AG10803 (cell line): ENCODE results near the gene PIK3R1.
A peak's percentile ranks its signal among the peaks of the same experiment; 100 is the strongest.

Experiments
- DNase-seq: peaks from one replicate; pipeline ENCODE4 v3.0.0; 2010; ENCODE audit warnings: low read depth
- H3K4me3 ChIP-seq: 2 replicates; pipeline ENCODE4 v1.5.1; 2011; ENCODE audit warnings: mild to moderate bottlenecking, low read length, control low read depth
- CTCF ChIP-seq: conservative IDR thresholded peaks from 2 replicates; pipeline ENCODE4 v1.5.1; 2011; ENCODE audit warnings: mild to moderate bottlenecking, low read length, control low read depth, inconsistent platforms

Gene PIK3R1

GRCh38 chr5:68332556-68332955 lies 117.0 kb downstream of the PIK3R1 start:
- H3K4me3 ChIP-seq: no peak overlapping the region
- no peak for TF ChIP-seq CTCF
- peak; percentile 11 for DNase-seq

DNA sequence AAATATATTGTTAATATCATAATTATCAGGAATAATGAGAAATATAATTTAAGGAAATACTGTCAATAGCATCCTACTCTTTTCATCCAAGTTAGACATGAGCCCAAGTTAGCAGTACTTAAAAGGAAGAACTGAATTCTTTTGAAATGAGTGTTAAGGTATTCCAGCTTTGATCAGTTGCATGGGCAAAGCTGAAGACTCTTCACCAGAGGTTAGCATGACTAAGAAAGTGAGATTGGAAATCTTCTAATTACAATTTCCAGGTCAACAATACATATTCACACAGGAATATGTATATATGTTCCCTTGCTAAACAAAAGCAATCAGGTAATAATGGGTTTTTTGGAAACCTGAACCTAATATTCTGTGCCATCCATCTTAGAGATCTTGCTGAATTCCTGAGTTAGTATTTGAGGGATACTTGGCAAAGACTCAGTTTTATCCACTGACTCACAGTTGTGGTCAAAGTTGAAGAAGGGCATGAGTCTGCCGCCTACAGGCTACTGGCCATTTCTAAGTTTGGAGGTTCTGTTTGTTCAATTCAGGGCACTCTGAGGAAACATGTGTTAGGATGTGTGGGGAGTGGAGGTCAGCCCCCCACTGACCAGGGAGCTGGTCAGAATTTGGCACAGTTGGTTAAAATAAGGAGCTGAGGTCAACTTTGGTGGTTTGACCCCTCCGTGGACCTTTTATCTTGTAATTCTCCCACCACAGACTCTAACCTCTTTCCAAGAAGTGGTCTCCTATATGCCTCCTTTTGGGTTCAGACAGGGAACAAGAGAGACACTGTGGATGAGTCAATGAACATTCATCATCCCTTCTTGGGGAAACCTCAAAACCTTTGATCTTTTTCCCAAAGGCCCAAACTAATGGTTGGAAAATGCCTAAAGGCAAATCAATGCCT lies 118.3 kb downstream of the PIK3R1 start:
- DNase-seq: peak; percentile 88
- peak; percentile 56 for TF ChIP-seq CTCF
- H3K4me3 ChIP-seq: no peak overlapping the region

DNA sequence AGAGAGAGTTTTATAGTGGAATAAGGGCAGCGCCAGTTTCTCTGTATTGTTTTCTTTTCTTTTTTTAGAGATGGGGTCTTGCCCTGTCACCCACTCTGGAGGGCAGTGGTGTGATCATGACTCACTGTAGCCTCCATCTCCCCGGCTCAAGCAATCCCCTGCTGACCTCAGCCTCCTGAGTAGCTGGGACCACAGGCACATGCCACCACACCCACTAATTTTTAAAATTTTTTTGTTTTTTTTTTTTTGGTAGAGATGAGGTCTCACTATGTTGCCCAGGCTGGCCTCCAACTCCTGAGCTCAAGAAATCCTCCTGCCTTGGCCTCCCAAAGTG lies 119.0 kb downstream of the PIK3R1 start:
- no peak for TF ChIP-seq CTCF
- no peak for DNase-seq
- no peak overlapping the region for H3K4me3 ChIP-seq

DNA sequence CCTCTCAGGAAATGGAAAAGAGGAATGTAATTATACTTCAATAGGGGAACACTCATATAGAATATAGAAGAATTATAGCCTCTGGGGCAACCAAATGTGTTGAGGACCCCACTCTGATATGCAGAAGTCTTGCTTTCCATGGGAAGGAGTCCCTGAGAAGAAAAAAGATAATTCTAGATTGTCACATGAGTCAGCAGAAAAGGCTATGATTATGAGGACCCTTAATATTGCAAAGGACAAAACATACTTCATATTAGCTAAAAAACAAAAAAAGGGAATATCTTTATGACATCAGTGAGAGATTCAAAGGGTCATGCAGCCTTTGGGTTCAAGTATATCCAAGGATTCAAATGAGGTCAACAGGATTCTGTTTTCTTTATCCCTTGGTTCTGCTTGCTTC lies 119.5 kb downstream of the PIK3R1 start:
- no peak for TF ChIP-seq CTCF
- no peak for DNase-seq
- H3K4me3 ChIP-seq: no peak overlapping the region

DNA sequence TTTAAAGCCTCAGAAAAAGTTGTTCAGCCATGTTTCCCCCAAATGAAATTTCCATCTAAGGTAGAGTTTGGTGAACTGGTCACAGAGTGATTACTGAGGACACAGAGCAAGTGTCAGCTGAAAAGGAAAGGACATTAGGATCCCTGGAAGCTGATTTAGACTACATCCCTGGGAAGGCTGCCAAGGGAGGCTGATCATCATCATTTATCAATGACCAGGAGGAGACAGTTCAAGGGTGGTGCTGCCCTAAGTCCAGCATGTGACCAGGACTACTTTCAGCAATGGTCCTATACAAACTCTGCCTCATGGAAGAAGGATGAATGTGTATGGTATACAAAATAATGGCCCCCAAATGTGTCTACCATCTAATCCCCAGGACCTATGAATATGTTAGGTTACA lies 120.6 kb downstream of the PIK3R1 start:
- TF ChIP-seq CTCF: no peak
- no peak overlapping the region for H3K4me3 ChIP-seq
- no peak for DNase-seq

DNA sequence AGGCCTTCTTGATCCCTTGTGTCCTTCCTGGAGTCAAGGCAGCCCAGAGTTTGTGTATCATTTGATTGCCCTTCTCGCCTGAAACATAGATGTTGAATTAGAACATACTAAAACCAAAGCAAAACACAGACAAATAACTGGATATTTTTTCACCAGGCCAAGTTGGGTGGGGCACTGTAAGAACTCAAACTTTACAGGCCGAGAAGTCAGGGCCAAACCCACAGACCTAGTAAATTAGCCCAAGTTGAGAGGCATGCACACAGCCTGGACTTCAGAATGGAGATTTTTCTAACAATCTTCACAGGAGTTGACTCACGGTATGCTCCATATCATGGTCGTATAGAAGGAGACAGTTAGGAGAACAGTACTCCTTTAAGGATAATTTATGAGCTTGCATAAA lies 121.7 kb downstream of the PIK3R1 start:
- no peak overlapping the region for H3K4me3 ChIP-seq
- TF ChIP-seq CTCF: no peak
- DNase-seq: peak; percentile 20

GRCh38 chr5:68339921-68340321 lies 124.4 kb downstream of the PIK3R1 start:
- no peak for TF ChIP-seq CTCF
- DNase-seq: peak; percentile 64
- H3K4me3 ChIP-seq: no peak overlapping the region
